Left ventricle myocardium superior (tissue), 1 donor: Measurements from ENCODE around the gene TPGS1. TPM values are rescaled to one million over a fixed set of nuclear protein-coding genes. Genes with fewer than 3 reads are reported as not detected.

ENCODE experiments used
- ATAC-seq: fragments of 200-7000 bp; cut with Tn5 transposase; one replicate; pipeline ENCODE4 v1.9.1; 2020; ENCODE audit warnings: mild to moderate bottlenecking, moderate library complexity
- DNase-seq: peaks from one replicate; pipeline ENCODE4 v3.0.0-alpha.2; 2020
- intact Hi-C: fragments of 100-400 bp; cut with micrococcal nuclease; formaldehyde crosslinking; loops from one replicate; pipeline ENCODE4 v1.11.0; 2022
- total RNA-seq: library from RNA; stranded (reverse); fragmentation: NEBNext Ultra II Directional; extraction: Animal tissue kit (Norgen Biotek cat#: 25700); gene quantifications from one replicate; pipeline ENCODE4 v1.2.1, GENCODE V29; 2021
- donor health status: DM: no; HTN: yes; CAD: no; lungs with severe emphysema.

The TPGS1 gene
- total RNA-seq, 1 donor from 2014 or later = 10.5 TPM

DNA sequence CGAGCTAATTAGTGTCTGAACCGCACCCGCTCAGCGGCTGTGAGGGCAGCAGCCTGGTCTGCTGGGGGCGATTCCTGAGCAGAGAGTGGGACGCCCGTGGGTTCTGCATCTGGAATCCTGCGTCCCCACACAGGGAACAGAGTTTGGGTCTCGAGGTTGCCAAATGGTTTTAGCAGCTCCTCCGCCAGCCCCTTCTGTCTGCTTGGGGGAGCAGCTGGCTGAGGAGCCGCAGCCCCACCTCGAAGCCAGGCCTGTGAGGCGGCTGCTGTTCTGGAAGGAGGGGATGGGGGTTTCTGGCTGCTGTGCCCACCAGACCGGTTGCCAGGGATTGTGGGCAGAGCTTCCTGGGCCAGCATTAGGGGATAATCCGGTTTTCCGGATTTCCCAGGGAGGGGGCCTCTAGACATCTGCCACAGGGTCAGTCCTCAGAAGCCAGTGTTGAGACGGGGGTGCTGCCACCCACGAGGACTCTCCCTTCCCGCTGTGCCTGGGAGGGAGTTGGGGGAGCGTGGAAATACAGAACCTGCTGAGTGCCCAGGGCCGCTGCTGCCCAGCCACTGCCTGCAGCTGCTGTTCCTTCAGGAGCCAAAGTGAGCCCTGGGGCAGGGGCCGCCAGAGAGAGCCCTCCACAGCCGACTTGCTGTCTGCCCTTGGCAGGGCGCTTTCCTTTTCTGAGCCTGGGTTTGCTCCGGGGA, 26.2 kb downstream of the TPGS1 start:
- no peak for ATAC-seq
- intact Hi-C loops = no loop called here
- no peak for DNase-seq

DNA sequence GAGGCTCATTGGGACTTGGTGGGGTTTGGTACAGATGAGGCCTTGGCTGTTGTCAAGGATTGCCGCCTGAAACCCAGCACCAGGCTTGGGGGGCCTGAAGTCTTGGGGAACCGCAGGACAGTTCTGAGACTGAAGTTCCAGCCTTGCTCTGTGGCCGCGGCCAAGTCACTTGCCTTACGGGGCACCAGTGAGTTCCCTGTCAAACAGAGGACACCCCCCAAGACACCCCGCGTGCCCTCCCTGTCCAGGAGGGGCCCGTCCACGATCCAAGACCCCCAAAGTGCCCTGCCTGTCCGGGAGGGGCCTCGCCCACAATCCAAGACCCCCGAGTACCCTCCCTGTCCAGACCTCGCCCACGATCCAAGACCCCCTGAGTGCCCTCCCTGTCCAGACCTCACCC, 26.8 kb downstream of the TPGS1 start:
- ATAC-seq (no peak), DNase-seq (no peak)
- intact Hi-C loops = no loop called here

DNA sequence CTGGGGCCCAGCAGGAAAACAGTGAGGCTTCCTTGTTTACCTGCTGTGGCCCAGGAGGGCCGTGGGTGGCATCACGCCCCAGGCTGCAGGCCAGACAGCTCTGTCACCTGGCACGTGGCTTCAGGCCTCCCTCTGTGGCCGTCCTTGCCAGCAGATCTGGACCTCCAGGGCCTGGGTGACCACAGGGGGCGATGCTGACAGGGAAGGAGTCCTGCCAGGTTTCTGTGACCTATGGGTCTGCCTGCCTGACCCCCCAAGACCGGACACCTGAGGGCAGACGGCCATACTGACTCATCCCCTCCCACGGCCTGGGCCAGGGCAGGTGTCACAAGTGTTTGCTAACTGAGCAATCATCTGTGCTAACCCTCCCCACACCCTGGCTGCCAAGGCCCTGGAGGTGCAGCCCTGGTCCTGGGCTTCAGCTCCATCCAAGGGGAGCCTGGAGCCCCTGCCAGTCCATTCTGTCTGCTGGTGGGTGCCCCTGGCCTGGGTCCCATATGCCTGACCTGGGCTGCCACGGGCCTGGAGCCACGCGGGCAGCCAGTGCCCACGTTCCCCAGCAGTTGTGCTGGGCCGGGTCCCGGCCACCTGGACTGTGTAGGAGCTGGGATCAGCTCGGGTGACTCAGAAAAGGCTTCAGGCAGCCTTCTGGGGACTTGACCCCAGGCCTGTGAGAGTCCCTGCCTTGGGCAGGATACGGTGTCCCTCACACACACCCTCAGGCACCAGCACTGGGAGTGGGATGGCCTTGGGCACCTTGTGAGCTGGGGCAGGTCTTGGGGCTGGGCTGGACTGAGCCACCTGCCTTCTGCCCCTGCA, 27.9 kb downstream of the TPGS1 start:
- DNase-seq (peak; percentile 58), ATAC-seq (no peak)
- intact Hi-C loops = no loop called here

DNA sequence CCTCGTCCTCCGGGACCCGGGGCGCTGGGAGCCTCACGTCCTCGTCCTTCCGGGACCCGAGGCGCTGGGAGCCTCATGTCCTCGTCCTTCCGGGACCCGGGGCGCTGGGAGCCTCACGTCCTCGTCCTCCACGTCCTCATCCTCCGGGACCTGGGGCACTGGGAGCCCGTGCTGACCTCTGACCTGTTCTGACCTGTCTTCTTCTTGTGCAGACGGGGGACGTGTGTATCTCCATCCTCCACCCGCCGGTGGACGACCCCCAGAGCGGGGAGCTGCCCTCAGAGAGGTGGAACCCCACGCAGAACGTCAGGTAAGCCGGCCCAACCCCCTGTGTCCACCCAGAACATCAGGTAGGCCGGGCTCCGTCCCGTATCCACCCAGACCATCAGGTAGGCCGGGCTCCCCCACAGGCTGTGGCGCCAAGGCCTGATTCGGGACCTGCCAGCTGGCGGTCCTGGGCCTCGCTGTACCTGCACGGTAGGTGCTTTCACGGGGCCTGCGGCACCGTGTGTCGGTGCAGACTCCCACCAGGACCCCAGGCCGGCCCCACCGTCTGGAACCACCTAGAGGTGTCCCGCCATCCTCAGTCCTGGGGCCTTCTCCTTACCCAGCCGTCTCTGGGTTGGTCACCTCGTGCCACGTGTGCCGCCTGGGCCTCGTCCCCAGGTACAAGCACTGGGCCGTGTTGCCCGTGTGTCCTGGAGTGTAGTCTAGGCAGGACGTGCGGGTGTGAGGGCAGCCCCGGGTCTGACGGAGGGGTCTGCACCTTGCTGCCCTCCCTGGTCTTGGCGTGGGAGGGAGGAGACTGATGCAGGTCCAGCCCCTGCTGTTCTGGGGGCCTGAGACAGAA, 29.0 kb downstream of the TPGS1 start:
- DNase-seq (no peak), ATAC-seq (no peak)
- intact Hi-C loops = no loop called here

DNA sequence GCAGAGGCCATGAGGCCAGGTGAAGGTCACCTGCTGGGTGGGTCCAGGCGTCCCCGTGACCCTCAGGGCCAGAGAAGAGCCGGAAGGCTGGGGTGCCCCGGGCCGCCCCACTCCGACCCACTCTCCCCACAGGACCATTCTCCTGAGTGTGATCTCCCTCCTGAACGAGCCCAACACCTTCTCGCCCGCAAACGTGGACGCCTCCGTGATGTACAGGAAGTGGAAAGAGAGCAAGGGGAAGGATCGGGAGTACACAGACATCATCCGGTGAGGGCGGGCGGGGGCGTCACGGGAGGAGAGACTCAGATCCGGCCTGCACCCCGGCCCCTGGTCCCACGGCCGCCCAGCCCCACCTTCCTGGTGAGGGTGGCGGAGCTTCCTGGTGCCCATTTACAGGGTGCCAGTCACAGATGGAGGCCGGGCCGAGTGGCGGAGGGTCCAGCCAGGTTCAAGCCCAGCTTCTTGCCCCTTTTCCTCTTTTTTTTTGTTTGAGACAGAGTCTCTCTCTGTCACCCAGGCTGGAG, 29.6 kb downstream of the TPGS1 start:
- DNase-seq (no peak), ATAC-seq (no peak)
- intact Hi-C loops = no loop called here

DNA sequence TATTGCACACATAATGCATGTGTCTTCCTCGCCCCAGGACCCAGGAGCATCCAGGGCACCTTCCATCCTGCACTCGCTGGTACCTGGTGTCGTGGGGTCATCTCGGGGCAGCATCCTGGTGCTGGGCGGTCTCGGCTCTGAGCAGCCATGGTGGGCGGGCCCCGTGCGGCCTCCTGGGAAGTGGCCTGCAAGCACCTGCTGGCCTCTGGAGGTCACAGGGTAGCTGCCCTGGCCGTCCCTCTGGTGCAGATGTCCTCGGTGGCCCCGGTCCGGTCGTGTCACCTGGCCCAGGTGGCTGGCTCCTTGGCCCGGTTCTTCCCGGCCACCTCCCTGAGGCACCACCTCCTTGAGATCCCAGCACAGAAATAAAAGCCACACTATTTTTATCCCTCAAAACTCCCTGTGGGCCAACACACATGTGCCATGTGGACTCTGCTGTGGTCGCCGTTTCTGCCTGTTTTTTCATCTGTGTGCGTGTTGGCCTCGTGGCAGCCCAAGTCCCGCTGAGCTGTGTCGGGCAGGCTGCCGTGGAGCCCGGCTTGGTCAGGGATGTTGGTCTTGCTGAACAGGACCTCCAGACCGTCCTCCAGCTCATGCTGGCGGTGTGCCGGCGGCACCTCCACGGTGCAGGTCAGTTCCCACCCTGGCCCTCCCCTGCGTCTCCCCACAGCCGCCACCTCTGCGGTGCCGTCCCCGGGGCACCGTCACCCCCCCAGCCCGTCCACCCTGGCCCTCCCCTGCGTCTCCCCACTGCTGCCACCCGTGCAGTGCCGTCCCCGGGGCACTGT, 31.5 kb downstream of the TPGS1 start:
- DNase-seq = no peak
- no peak for ATAC-seq
- intact Hi-C loops = no loop called here

DNA sequence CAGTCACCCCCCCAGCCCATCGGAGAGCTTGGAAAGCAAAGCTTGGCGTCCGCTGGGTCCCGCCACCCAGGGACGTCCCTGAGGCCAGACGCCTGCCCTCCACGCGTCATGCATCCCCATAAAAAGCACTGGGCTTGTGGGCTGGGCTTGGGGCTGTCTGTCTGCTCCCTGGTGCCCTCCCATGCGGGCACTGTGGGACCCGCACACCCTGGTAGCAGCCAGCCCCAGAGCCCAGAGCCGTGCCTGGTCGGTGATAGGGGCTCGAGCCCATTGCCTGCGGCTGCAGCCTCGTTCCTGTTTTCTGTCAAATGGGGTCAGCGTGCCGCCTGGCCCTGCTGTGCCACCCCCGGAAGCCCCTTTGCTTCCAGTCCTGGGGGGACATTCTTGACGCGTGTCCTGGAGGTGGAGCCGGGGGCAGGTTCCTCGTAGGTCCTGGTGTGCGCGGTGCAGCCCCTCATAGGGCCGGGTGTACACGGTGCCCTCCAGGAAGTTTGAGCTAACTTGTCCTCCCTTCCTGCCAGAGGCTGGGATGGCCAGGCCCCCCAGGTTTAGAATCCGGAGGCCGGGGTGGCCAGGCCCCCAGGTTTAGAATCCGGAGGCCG, 32.2 kb downstream of the TPGS1 start:
- intact Hi-C loops = no loop called here
- ATAC-seq (peak; percentile 19), DNase-seq (no peak)

DNA sequence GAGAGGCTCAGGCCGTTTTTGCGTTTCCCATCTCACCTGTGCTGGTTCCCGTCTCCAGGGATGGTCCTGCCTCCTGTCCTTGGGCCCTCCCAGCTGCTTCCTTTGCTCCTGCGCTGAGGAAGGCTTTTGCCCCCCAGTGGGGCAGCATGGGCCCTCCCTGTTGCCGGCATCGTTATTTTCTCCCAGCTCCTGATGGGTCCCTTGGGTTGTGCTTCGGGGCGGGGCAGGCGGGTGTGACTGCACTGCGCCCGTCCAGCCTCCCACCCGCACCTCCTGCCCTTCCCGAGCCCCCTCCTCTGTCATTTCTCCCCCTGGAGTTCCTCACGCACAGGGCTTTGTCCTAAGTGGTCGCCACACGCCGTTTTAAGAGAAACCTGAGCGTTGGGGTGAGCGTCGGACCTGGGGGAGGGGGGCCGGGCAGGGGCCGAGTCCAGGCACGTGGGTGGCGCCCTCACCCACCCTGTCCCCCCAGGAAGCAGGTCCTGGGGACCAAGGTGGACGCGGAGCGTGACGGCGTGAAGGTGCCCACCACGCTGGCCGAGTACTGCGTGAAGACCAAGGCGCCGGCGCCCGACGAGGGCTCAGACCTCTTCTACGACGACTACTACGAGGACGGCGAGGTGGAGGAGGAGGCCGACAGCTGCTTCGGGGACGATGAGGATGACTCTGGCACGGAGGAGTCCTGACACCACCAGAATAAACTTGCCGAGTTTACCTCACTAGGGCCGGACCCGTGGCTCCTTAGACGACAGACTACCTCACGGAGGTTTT, 33.8 kb downstream of the TPGS1 start:
- intact Hi-C loops = no loop called here
- DNase-seq (no peak), ATAC-seq (no peak)

DNA sequence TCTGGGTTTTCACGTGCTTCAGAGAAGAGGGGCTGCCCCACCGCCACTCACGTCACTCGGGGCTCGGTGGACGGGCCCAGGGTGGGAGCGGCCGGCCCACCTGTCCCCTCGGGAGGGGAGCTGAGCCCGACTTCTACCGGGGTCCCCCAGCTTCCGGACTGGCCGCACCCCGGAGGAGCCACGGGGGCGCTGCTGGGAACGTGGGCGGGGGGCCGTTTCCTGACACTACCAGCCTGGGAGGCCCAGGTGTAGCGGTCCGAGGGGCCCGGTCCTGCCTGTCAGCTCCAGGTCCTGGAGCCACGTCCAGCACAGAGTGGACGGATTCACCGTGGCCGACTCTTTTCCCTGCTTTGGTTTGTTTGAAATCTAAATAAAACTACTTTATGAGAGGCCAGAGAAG, 34.4 kb downstream of the TPGS1 start:
- intact Hi-C loops = no loop called here
- DNase-seq = no peak
- ATAC-seq = no peak

DNA sequence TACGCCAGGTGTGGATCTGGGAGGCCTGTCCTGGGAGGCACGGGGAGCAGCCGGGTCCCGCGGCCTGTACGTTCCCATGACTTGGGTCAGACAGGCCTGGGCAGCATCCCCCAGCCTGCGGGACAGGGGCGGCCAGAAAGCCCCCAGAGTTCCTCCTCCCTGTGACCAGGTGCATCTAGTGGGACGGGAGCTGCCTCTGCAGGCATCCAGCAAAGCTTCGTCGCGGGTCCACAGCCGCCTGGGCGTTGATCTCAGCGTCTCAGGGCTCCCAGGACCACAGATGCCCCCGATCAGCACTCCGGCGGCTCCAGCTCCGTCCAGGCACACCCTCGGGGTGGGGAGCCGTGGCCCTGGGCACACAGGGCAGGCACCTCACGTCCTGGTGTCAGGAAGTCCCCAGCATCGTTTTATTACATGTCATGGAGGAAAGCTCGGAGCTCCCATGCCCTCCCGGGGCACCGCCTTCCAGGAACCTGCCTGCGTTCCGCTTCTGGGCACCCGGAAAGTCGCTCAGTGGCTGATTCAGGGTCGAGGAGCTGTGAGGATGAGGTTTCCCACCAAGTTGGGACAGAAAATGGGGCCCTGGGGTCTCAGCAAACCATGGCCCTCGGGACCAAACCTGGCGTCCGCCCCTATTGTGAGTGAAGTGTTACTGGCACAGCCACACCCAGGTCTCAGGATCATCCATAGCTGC, 35.0 kb downstream of the TPGS1 start:
- DNase-seq (no peak), ATAC-seq (no peak)
- intact Hi-C loops = no loop called here

DNA sequence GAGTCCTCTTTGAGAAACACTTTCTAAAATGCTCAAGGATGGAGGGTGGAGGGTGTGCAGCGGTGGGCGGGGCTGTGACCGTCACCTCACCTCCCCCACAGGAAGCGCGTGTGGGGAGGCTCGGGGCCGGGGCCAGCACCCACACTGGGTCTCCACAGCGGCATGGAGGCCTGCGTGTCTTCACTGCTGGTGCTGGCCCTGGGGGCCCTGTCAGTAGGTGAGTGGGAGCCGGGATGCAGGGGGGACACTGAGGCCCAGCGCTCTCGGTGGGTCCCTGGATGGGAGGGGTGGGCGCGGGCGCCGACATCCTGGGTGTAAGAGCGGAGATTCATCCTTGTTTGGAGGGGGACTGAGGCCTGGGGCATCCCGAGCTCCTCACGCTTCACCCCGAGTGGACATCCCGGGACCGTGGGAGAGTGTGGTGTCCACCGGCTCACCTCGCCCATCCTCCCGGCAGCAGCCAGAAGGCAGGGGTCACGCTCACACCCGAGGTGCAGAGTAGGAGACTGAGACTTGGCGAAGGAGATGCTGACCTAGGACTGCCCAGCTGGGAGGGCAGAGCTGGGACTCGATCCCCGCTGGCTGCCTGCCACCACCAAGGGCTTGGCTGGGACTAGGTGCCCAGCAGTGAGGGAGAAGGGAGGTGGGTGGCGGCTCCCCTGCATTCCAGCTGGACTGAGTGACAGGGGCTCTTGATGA, 36.8 kb downstream of the TPGS1 start, which contains the start of gene GZMM:
Gene GZMM (plus strand): TSS at position 144 of the 699 bp plus-strand sequence. CDS start 19 bp downstream, at position 163.
- intact Hi-C loops = no loop called here
- ATAC-seq (peak; percentile 31), DNase-seq (no peak)

DNA sequence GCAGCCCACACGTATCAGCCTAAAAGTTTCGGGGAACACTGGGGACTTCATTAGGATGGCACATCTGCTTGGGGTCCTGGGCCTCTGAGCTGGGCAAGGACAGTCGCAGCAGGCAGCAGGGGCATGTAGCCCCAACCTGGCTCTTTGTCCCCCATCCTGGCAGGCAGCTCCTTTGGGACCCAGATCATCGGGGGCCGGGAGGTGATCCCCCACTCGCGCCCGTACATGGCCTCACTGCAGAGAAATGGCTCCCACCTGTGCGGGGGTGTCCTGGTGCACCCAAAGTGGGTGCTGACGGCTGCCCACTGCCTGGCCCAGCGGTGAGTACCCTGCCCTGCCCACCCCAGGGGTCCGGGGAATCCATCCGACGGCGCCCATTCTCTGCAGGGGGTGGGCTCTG, 39.8 kb downstream of the TPGS1 start:
- ATAC-seq (no peak), DNase-seq (no peak)
- intact Hi-C loops = no loop called here

DNA sequence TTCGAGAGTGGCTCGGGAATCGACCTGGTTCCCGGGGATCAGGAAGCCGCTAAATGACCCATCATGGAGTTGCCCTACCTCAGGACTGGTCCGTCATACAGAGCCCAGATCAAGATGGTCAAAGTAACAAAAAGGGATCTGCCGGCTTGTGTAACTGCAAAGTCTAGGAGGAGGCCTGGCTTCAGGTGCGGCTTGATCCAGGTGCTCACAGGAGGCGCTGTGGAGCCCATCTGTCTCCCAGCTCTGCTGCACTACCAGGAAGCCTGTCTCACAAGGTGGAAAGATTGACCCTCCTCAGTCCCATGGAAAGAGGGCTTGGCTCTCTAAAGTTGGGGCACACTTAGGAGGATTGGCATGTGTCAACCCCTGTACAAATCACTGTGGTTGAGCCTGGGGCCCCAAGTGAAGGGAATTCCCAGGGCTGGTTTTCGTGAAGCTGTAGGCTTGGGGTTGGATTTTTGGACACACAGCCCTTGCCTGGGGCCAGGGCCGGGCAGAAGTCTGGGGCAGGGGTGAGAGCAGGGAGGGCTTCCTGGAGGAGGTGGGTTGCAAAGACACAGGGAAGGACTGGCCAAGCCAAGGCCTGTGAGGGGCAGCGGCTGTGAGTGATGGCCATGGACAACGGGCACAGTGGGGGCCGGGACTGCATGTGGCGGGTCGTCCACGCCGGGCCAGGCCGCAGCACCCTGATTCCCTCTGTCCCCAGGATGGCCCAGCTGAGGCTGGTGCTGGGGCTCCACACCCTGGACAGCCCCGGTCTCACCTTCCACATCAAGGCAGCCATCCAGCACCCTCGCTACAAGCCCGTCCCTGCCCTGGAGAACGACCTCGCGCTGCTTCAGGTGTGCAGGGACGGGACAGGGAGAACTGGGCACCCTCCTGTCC, 40.8 kb downstream of the TPGS1 start:
- intact Hi-C loops = no loop called here
- DNase-seq (no peak), ATAC-seq (no peak)

DNA sequence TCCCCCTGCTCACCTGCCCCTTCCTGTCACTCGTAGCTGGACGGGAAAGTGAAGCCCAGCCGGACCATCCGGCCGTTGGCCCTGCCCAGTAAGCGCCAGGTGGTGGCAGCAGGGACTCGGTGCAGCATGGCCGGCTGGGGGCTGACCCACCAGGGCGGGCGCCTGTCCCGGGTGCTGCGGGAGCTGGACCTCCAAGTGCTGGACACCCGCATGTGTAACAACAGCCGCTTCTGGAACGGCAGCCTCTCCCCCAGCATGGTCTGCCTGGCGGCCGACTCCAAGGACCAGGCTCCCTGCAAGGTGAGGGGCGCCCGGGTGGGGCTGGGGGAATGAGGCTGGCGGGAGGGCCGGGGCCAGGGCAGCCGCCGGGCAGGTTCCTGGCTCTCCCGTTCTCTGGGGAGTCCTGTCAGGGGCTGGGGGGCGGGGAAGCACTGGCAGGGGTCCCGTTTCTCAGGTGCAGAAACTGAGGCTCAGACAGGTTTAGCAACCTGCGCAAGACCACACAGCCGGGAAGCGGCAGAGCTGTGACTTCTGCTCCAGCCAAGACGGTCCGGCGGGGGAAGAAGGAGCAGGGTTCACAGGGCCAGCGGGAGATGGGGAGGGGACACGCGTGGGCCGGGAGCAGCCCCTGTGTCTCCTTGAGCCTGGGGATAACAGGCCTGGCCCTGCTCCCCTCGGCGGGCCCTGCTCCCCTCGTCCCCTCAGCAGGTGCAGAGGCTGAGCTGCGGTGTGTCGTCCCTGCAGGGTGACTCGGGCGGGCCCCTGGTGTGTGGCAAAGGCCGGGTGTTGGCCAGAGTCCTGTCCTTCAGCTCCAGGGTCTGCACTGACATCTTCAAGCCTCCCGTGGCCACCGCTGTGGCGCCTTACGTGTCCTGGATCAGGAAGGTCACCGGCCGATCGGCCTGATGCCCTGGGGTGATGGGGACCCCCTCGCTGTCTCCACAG, 41.9 kb downstream of the TPGS1 start:
- DNase-seq = no peak
- no peak for ATAC-seq
- intact Hi-C loops = no loop called here

DNA sequence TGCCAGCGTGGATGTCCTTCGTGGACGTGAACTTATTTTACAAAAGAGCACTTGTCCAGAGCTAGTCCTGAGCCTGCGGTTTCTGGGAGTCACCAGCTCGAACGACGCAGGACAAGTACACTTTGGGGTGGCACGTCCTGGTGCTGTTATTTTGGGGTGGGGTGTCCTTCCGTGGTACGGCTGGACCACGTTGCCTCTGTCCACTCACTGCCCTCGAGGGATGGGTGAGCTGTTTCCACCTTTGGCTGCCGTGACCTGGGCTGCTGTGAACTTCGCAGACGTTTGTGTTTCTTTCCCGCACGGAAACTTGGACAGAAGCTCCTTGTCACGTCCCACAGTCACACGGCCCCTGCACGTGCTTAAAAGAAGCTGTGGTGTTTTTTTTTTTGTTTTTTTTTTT, 47.5 kb downstream of the TPGS1 start:
- intact Hi-C loops = no loop called here
- DNase-seq = no peak
- ATAC-seq = no peak
